GM19328 (cell line): ENCODE measurements around the gene ATP6V0A1.
"Not testable (repeated sequence)": the region's sequence is repeated elsewhere in the genome, so short reads cannot be mapped to it uniquely, and the experiment has no call there.

Experiments
- ATAC-seq: cut with Tn5 transposase; IDR thresholded peaks from one replicate; pipeline ENCODE4 v1.9.1; 2021; ENCODE audit warnings: mild to moderate bottlenecking, moderate library complexity; ENCODE audit not compliant: unreplicated experiment

The ATP6V0A1 gene

DNA sequence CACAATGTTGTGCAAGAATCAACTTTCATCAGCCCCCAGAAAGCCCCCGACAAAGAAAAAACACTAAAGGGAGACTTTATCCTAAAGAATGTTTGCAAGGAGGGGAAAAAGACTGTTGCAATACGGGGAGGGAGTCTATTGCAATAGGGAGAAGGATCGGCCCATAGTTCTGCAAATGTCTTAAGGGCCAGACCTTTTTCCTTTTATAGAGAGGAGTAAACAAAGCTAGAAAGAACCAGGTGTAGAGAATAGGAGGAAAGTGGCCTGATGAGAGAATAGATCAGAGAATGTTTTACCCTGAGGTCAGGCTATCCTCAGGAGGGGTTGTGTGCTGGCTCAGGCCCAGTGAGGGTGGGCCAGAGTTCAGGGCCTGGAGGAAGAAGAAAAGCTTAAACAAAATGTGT is 26.9 kb upstream of the ATP6V0A1 start:
- no peak for ATAC-seq

- ATAC-seq = no peak
These were observed 22.3 kb upstream of the ATP6V0A1 start for GRCh38 chr17:42436391-42436790.

DNA sequence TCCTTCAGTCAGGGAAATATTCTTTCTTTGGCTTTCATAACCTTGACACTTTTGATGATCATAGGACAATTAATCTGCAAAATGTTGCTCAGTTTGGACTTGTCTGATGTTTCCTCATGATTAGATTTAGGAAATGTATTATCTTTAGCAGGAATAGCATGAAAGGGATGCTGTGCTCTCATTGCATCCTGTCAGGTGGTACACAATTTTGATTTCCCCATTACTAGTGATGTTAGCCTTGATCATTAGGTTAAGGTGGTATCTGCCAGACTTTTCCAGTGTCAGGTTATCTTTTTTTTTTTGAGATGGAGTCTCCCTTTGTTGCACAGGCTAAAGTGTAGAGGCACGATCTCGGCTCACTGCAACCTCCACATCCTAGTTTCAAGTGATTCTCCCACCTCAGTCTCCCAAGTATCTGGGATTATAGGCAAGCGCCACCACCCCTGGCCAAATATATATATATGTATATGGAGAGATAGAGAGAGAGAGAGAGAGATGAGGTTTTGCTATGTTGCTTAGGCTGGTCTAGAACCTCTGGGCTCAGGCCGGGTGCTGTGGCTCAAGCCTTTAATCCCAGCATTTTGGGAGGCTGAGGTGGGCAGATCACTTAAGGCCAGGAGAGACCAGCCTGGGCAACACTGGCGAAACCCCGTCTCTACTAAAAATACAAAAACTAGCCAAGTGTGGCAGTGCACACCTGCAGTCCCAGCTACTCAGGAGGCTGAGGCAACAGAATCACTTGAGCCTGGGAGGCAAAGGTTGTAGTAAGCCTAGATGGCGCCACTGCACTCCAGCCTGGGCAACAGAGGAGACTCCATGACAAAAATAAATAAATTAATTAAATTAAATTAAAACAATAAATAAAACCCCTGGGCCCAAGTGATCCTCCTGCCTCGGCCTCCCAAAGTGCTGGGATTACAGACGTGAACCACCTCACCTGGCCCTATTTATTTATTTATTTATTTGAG is 19.8 kb upstream of the ATP6V0A1 start:
- no peak for ATAC-seq

- no peak for ATAC-seq
These were observed 17.1 kb upstream of the ATP6V0A1 start for GRCh38 chr17:42441371-42442195.

GRCh38 chr17:42442196-42442565 is 16.5 kb upstream of the ATP6V0A1 start:
- no peak for ATAC-seq

GRCh38 chr17:42449176-42449575 is 9.5 kb upstream of the ATP6V0A1 start:
- ATAC-seq = not testable (repeated sequence)

- not testable (repeated sequence) for ATAC-seq
These were observed 8.8 kb upstream of the ATP6V0A1 start for GRCh38 chr17:42449838-42450237.

GRCh38 chr17:42451270-42451669 is 7.4 kb upstream of the ATP6V0A1 start:
- ATAC-seq = not testable (repeated sequence)

GRCh38 chr17:42453439-42453838 is 5.2 kb upstream of the ATP6V0A1 start:
- no peak for ATAC-seq

- ATAC-seq = not testable (repeated sequence)
These were observed 3.7 kb upstream of the ATP6V0A1 start for GRCh38 chr17:42454987-42455386.

GRCh38 chr17:42456223-42457106 is 2.2 kb upstream of the ATP6V0A1 start:
- ATAC-seq = no peak

DNA sequence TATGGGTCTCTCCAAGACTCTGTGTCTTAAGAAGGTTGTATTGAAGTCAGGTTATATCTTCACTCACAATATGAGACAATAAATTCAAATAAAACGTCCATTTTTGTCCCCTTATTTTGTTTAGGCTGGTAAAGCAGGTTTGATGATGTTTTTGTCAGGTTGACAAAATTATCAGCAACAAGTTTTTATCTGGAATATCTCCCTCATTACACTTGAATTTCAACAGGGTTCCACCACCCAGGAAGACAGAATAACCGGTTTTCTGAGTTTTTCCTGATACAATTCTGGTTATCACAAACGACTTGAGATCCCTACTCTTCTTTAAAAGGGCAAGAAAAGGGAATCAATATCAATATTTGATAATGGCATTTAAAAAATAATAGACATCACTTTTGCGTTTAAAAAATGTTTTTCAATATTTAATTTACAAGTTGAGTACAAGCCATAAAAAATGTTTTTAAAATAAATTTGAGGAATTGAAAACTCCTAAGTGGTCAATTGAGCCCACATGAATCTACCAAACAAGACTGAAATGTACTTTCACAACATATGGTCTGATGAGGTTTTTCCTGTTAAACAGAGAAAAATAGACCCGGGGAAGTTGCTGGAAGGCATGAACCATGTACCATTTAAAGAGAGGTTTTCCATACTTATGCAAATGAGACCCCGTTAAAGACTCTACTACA is 1.4 kb upstream of the ATP6V0A1 start:
- no peak for ATAC-seq

DNA sequence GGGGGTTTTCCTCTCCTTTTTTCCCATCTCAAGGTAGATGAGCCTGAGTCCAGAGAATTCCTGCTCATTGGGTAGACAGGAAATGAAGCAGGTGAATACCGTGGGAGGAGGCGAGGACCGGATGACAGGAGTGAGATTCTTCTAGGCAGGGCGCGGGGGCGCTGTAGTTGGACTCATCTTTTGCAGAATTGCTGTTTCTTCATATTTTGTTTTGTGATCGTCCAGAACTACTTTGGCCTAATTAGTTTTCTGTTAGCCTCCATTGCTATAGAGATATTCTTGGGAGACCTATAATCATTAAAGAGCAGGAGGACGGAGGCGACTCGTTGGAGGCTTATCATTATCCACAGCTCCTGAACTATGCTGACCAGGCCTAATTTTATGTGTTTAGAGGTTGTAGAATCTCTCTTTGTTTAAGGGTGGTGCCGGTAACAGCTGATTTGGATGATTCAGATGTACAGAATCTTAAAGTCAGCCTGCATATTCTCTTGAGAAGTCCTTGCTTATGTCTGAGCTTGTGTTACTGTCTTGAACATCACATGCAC is 650 bp downstream of the ATP6V0A1 start:
- no peak for ATAC-seq

- no peak for ATAC-seq
These were observed 1.2 kb downstream of the ATP6V0A1 start for GRCh38 chr17:42459801-42460281.

DNA sequence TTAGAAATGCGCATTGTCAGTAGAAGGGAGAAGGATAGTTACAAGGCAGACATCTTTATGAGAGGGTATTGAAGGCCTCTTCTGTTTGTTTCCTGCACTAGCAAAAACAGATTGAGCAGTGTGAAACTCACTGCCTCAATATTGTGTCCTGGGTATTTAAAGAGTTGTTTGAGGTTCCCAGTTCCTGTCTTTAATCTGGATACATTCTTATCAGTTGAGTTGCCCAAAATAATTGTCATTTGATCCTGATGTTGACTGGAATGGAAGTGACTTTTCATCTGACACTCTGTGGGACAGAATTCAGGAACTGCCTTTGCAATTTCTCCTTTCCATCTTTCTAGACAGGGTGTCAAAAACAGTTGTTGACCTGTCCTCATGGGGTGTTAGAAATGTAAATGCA is 1.7 kb downstream of the ATP6V0A1 start:
- ATAC-seq = no peak

GRCh38 chr17:42463976-42464400 is 5.3 kb downstream of the ATP6V0A1 start:
- ATAC-seq = no peak

DNA sequence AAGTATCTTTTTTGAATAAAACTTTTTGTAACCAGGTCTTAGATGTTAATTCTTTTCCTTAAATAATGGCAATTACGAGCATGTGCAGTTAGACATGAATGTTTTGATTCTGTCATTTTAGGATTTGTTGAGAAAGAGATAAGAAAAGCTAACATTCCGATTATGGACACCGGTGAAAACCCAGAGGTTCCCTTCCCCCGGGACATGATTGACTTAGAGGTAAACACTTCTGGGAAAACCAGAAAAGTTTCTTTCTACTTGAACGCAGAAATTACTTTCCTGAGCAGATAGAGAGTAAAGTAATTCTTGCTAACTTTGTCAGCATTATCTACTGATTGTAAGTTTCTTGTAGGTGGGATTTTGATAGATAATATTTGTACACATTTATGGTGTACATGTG is 9.2 kb downstream of the ATP6V0A1 start:
- no peak for ATAC-seq

- ATAC-seq = no peak
These were observed 14.2 kb downstream of the ATP6V0A1 start for GRCh38 chr17:42472709-42473521.

DNA sequence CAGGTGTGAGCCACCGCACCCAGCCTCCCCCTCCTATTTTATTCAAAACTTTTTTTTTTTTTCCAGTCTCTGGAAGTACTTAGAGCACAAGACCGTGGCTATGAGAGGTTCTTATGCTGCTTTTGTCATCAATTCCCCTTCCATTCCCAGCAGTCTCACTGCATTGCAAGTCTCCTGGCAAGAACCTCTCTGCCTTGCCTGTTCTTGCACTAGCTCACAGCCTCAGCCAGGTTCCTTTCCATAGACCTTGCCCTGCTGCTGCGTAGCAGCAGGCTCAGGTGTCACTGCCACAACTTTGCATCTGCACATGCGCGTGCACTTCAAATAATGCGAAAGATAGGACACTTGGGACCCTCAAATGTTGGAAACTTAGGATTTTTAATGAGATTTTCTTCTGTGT is 15.6 kb downstream of the ATP6V0A1 start:
- no peak for ATAC-seq
